ENCODE results near the gene C1orf50. TPM values are rescaled to one million over a fixed set of nuclear protein-coding genes. Genes with fewer than 3 reads are reported as not detected.
A peak's percentile ranks its signal among the peaks of the same experiment; 100 is the strongest.
"Not testable (repeated sequence)": the region's sequence is repeated elsewhere in the genome, so short reads cannot be mapped to it uniquely, and the experiment has no call there.

C1orf50 gene
- total RNA-seq, 6 experiments from 2014 or later, result 4.9 to 8.8 (median 6.0) TPM

GRCh38 chr1:42750041-42750440 lies 17.0 kb upstream of the C1orf50 start:
- Mint-ChIP-seq H3K27me3 (ENCODE audit: insufficient read depth) (peaks cover 2% of the 10 kb centered on the region; the same call in 1 of the 2 replicates), H3K36me3 (ENCODE audit: low read depth) (peaks cover 50% of the 10 kb centered on the region), H3K4me1 (ENCODE audit: low read depth) (peaks cover 17% of the 10 kb centered on the region), H3K27ac (no peak overlapping the region), H3K4me3 (no peak overlapping the region), H3K9me3 (no peaks in the 10 kb centered on the region)
- DNase-seq, result no peak
- no peak for TF ChIP-seq CTCF (IDR thresholded peaks at IDR 0.05)

- H3K4me1 Mint-ChIP-seq (ENCODE audit: low read depth), result peaks cover 17% of the 10 kb centered on the region
- DNase-seq; H3K9me3 Mint-ChIP-seq; H3K4me3 Mint-ChIP-seq; H3K27me3 Mint-ChIP-seq (ENCODE audit: insufficient read depth): not testable (repeated sequence)
- H3K36me3 Mint-ChIP-seq (ENCODE audit: low read depth), result peaks cover 62% of the 10 kb centered on the region
- H3K27ac Mint-ChIP-seq, result peak overlapping the region; percentile 40; the same call in 1 of the 2 replicates
These were observed 15.5 kb upstream of the C1orf50 start for GRCh38 chr1:42751511-42752070.

- TF ChIP-seq CTCF (IDR thresholded peaks at IDR 0.05), result no peak
- no peaks in the 10 kb centered on the region for H3K9me3 Mint-ChIP-seq
- H3K4me1 Mint-ChIP-seq (ENCODE audit: low read depth), result peaks cover 22% of the 10 kb centered on the region
- H3K27me3 Mint-ChIP-seq (ENCODE audit: insufficient read depth), result peaks cover 2% of the 10 kb centered on the region; the same call in 1 of the 2 replicates
- H3K27ac Mint-ChIP-seq, result peak overlapping the region; percentile 27; the same call in 1 of the 2 replicates
- peaks cover 69% of the 10 kb centered on the region for H3K36me3 Mint-ChIP-seq (ENCODE audit: low read depth)
- no peak for DNase-seq
- no peak overlapping the region for H3K4me3 Mint-ChIP-seq
These were observed 14.8 kb upstream of the C1orf50 start for GRCh38 chr1:42752284-42752683.

GRCh38 chr1:42753070-42753469 lies 14.0 kb upstream of the C1orf50 start:
- Mint-ChIP-seq H3K27ac (peak overlapping the region; percentile 78), H3K4me3 (no peak overlapping the region), H3K4me1 (ENCODE audit: low read depth) (peaks cover 23% of the 10 kb centered on the region), H3K36me3 (ENCODE audit: low read depth) (peaks cover 69% of the 10 kb centered on the region), H3K27me3 (ENCODE audit: insufficient read depth) (peaks cover 2% of the 10 kb centered on the region; the same call in 1 of the 2 replicates), H3K9me3 (no peaks in the 10 kb centered on the region)
- peak; percentile 42 for DNase-seq
- TF ChIP-seq CTCF (IDR thresholded peaks at IDR 0.05), result no peak

GRCh38 chr1:42756956-42757891 lies 9.8 kb upstream of the C1orf50 start:
- Mint-ChIP-seq H3K9me3 (no peaks in the 10 kb centered on the region), H3K4me1 (ENCODE audit: low read depth) (peaks cover 23% of the 10 kb centered on the region), H3K27ac (peak overlapping the region; percentile 29; the same call in 1 of the 2 replicates), H3K36me3 (ENCODE audit: low read depth) (peaks cover 46% of the 10 kb centered on the region), H3K4me3 (no peak overlapping the region), H3K27me3 (ENCODE audit: insufficient read depth) (no peaks in the 10 kb centered on the region)
- DNase-seq, result peak; percentile 61
- peak; percentile 83 for TF ChIP-seq CTCF (IDR thresholded peaks at IDR 0.05)

- no peak for DNase-seq
- peaks cover 20% of the 10 kb centered on the region for H3K4me1 Mint-ChIP-seq (ENCODE audit: low read depth)
- H3K9me3 Mint-ChIP-seq, result no peaks in the 10 kb centered on the region
- no peak overlapping the region for H3K27ac Mint-ChIP-seq
- H3K36me3 Mint-ChIP-seq (ENCODE audit: low read depth), result peaks cover 39% of the 10 kb centered on the region
- H3K4me3 Mint-ChIP-seq, result no peak overlapping the region
- H3K27me3 Mint-ChIP-seq (ENCODE audit: insufficient read depth), result no peaks in the 10 kb centered on the region
- no peak for TF ChIP-seq CTCF (IDR thresholded peaks at IDR 0.05)
These were observed 9.2 kb upstream of the C1orf50 start for GRCh38 chr1:42757892-42758275.
